Kidney (tissue), 14 donors: ENCODE measurements around the gene SYT7. TPM values are rescaled to one million over a fixed set of nuclear protein-coding genes. Genes with fewer than 3 reads are reported as not detected.

ENCODE experiments used
- DNase-seq, 5 donors: peaks; one replicate each; pipeline ENCODE4 v3.0.0-alpha.2; 2013 to 2020
- FAIRE-seq: peaks from 2 replicates; lab custom pipeline; 2012; peaks lifted over from hg19 to GRCh38; lab: Jason Lieb, UNC
- H3K27ac ChIP-seq, 2 donors: one replicate each; pipeline ENCODE4 v1.7.0; 2013; ENCODE audit warnings: low read depth in 2 of 2, low read length in 2 of 2, inconsistent platforms in 1 of 2
- H3K27me3 ChIP-seq: one replicate; pipeline ENCODE4 v1.7.1; 2013; ENCODE audit warnings: low read length, inconsistent platforms; ENCODE audit not compliant: control insufficient read depth, insufficient read depth
- H3K36me3 ChIP-seq, 3 donors: one replicate each; pipeline versions ENCODE4 v1.7.0 to v1.7.1; 2013; ENCODE audit warnings: low read length in 3 of 3, control low read depth in 1 of 3, inconsistent platforms in 1 of 3; ENCODE audit not compliant: insufficient read depth in 3 of 3, control insufficient read depth in 2 of 3
- H3K4me1 ChIP-seq, 3 donors: one replicate each; pipeline versions ENCODE4 v1.7.0 to v1.7.1; 2013; ENCODE audit warnings: low read length in 3 of 3, inconsistent platforms in 1 of 3, low read depth in 1 of 3; ENCODE audit not compliant: control insufficient read depth in 2 of 3, insufficient read depth in 2 of 3
- H3K4me3 ChIP-seq, 3 donors: one replicate each; pipeline versions ENCODE4 v1.7.0 to v1.8.1; 2013; ENCODE audit warnings: low read length in 3 of 3, control low read depth in 1 of 3, inconsistent platforms in 1 of 3
- H3K9ac ChIP-seq, 3 donors: one replicate each; pipeline versions ENCODE4 v1.7.0 to v1.7.1; 2013; ENCODE audit warnings: low read length in 3 of 3, control low read depth in 1 of 3, inconsistent platforms in 1 of 3
- H3K9me3 ChIP-seq, 3 donors: one replicate each; pipeline versions ENCODE4 v1.7.0 to v1.7.1; 2013; ENCODE audit warnings: low read length in 3 of 3, control low read depth in 1 of 3, inconsistent platforms in 1 of 3; ENCODE audit not compliant: control insufficient read depth in 2 of 3, insufficient read depth in 1 of 3
- intact Hi-C: fragments of 100-400 bp; cut with DNase I; formaldehyde crosslinking; loops from one replicate; pipeline ENCODE4 v1.11.1; 2022
- polyA plus RNA-seq: library from polyadenylated mRNA; stranded (reverse); fragments of 350-450 nt; fragmentation: Illumina TruSeq; extraction: RNeasy Lipid Tissue Mini Kit (QIAGEN cat#74804); gene quantifications from one replicate; pipeline ENCODE4 v1.2.3, GENCODE V29; 2014; ENCODE audit warnings: low read depth, low replicate concordance; ENCODE audit not compliant: insufficient read depth
- total RNA-seq: library from RNA; stranded (reverse); fragmentation: NEBNext Ultra II Directional; extraction: Animal tissue kit (Norgen Biotek cat#: 25700); gene quantifications from one replicate; pipeline ENCODE4 v1.2.1, GENCODE V29; 2021
- TF ChIP-seq, protein P1 (sequence below): IDR thresholded peaks from 3 replicates; pipeline ENCODE4 v1.5.1; 2012; ENCODE audit warnings: mild to moderate bottlenecking, moderate library complexity, borderline replicate concordance; ENCODE audit not compliant: insufficient read depth; ENCODE audit errors: extremely low read depth
- donor health status: control.
- donor health status: control.
- donor health status: control.
- donor health status: control.
- donor health status: control.
- donor health status: DM: yes; HTN: yes; CAD: no.
- donor health status: Normal renal cell carcinoma (clear cell type).

The SYT7 gene
- total and polyA plus RNA-seq, 2 donors from 2014 or later, result 5.7 to 6.7 TPM

- FAIRE-seq (no peak), DNase-seq (no peak)
- Histone ChIP-seq H3K9me3 (no peaks in the 10 kb centered on the region), H3K36me3 (no peaks in the 10 kb centered on the region), H3K4me1 (no peaks in the 10 kb centered on the region), H3K9ac (no peak overlapping the region), H3K27me3 (no peaks in the 10 kb centered on the region), H3K27ac (no peak overlapping the region), H3K4me3 (no peak overlapping the region)
- intact Hi-C loops, result no loop called here
- TF ChIP-seq, protein P1, sequence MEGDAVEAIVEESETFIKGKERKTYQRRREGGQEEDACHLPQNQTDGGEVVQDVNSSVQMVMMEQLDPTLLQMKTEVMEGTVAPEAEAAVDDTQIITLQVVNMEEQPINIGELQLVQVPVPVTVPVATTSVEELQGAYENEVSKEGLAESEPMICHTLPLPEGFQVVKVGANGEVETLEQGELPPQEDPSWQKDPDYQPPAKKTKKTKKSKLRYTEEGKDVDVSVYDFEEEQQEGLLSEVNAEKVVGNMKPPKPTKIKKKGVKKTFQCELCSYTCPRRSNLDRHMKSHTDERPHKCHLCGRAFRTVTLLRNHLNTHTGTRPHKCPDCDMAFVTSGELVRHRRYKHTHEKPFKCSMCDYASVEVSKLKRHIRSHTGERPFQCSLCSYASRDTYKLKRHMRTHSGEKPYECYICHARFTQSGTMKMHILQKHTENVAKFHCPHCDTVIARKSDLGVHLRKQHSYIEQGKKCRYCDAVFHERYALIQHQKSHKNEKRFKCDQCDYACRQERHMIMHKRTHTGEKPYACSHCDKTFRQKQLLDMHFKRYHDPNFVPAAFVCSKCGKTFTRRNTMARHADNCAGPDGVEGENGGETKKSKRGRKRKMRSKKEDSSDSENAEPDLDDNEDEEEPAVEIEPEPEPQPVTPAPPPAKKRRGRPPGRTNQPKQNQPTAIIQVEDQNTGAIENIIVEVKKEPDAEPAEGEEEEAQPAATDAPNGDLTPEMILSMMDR, result no peak
Measured at GRCh38 chr11:61609000-61609979, 28.4 kb upstream of the SYT7 start.

DNA sequence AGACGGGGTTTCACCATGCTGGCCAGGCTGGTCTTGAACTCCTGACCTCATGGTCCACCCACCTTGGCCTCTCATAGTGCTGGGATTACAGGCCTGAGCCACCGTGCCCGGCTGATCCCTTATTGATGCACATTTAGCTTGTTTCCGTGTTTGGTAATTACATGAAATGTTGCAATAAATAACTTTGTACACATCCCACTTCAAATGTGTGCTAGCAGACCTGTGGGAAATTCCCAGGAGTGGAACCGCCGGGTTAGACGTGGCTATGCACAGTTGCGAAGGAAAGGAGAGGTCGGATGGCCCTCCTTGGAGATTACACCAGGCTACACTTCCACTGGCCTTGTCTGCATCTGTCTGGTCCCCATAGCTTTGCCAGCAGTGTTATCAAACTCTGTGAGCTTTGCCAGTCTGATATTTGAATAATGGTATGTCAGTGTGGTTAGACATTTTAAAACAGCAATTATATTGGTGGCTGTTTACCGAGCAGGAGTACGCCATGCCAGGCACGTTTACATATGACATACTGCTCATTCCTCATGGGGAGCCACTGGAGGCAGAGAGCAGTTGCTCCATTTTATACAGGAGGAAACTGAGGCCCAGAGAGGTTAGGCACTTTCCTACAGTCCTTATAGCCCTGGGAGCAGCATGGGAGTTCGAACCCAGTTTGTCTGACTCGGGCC is 27.2 kb upstream of the SYT7 start:
- FAIRE-seq, result no peak
- H3K9ac ChIP-seq, result no peak overlapping the region
- DNase-seq, result no peak
- H3K27me3 ChIP-seq, result no peaks in the 10 kb centered on the region
- TF ChIP-seq, protein P1, result no peak
- H3K36me3 ChIP-seq, result no peaks in the 10 kb centered on the region
- peaks cover 0 to 6% (median 0%) of the 10 kb centered on the region in 3 donors for H3K4me1 ChIP-seq
- intact Hi-C loops, result no loop called here
- H3K4me3 ChIP-seq, result no peak overlapping the region
- no peak overlapping the region for H3K27ac ChIP-seq
- H3K9me3 ChIP-seq, result no peaks in the 10 kb centered on the region

DNA sequence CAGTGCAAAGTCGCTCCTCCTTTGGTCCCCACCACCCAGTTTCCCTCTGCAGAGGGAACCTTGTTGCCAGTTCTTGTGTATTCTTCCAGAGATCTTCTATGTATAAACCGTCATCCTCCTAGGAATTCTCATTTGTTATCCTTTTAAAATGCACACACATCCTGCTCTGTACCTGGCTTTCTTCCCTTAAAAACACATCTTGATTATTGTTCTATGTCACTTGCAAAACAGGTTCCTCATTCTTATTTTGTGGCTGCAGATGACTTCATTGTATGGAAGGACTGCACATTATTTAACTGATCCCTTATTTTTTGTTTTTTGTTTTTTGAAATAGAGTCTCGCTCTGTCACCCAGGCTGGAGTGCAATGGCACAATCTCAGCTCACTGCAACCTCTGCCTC is 26.6 kb upstream of the SYT7 start:
- H3K4me1 ChIP-seq, result peaks cover 0 to 12% (median 0%) of the 10 kb centered on the region in 3 donors
- no peaks in the 10 kb centered on the region for H3K27me3 ChIP-seq
- intact Hi-C loops, result no loop called here
- no peak for FAIRE-seq
- DNase-seq, result no peak
- no peaks in the 10 kb centered on the region for H3K9me3 ChIP-seq
- TF ChIP-seq, protein P1, result no peak
- no peak overlapping the region for H3K4me3 ChIP-seq
- H3K36me3 ChIP-seq, result no peaks in the 10 kb centered on the region
- H3K27ac ChIP-seq, result no peak overlapping the region
- no peak overlapping the region for H3K9ac ChIP-seq
